MV-4-11 (cell line): ENCODE measurements around the gene GATB.

Experiments used
- DNase-seq: peaks from one replicate; lab custom pipeline; 2025; lab: John Stamatoyannopoulos, UW

GATB gene

DNA sequence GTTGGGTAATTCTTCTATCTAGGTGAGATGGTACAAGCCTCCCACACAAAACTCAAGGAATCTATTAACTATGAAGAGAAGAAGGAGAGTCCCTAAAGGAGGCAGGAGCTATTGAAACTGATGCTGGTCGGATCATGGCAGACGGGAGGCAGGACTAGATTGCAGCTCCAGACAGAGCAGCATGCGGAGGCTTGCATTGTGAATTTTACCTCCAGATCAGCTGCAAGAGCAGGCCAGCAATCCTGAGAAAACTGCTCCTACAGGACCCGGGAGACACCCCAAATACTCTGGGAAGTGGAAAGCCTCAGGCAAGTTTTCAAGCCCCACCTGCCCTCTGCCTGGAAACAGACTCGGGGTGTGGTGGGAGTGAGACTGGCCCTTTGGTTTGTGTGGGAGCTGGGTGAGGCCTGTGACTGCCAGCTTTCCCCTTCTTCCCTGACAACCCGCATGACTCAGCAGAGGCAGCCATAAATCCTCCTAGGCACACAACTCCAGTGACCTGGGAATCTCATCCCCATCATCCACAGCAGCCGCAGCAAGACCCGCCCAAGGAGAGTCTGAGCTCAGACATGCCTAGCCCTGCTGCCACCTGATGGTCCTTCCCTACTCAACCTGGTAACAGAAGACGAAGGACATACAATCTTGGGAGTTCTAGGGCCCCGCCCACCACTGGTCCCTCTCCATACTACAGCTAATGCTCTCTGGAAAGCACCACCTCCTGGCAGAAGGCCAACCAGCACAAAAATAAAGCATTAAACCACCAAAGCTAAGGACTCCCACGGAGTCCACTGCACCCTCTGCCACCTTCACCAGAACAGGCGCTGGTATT is 30.9 kb downstream of the GATB start:
- no peak for DNase-seq

DNA sequence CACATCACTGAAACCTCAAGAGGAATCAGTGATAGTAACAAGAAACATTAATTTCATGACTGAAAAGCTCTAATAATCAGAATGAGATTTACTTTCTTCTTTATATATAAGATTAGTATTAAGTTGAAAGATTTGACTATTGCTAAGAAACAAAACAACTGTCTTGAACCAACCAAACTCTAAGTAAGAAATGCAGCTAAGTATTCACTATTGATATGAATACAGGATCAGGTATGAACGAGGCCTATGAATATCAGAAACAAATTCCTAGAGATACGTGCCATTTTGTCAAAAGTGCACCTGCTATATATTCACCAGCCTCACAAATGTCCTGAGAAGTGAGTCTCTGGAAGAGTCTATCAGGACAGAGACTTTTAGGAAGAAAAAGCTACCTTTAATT is 32.1 kb downstream of the GATB start:
- DNase-seq = no peak

DNA sequence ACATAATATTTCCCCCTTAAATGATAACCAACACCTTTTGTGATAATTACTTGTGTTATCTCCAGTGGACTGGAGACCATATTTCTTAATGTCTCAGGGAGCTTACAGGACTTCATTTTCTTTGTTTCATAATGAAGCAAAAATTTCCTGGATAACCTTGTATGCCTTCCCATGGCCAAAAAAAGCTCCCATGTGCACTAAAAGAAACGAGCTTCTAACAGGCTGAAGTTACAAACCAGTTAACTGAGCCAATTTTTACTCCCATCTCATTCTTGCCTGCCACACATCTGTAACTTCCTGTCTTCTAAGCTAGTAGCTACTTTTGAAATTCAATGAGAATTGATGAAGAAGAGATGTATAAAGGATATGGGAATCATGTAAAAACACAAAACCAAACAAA is 32.8 kb downstream of the GATB start:
- DNase-seq = no peak

DNA sequence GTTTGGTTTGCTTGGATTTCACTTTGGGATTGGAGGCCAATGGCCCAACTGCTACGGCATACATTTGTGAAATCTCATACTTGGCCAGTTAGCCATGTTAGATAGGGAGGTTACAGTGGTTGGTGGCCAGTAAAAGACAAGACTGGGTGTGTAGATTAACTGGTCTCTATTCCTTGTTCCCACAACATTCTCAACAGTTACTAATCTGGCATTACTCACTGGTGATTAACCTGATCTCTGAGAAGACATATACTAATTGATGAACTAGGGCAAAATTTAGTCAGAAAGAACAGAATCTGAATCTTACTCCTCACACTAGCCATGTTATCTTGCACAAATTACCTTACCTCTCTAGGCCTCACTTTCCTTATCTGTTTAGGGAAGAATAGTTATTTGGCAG is 33.4 kb downstream of the GATB start:
- DNase-seq = no peak

DNA sequence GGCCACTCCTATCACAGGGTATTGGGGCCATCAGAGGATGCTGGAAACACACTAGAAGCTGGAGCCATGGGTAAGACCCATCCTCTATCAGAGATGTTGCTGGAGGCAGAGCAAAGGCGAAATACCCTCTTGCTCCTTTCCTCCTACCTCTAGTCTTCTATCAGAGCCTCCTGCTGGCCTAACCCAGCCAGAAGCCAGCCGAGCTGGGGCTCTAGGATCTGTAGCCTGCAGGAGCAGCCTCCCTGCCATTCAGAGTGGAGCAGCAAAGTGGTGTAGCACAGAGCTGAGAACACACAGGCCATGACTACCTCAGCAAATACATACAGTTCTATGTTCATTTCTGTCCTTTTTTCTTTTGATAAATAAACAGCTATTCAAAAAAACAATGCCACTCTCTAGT is 35.7 kb downstream of the GATB start:
- no peak for DNase-seq

DNA sequence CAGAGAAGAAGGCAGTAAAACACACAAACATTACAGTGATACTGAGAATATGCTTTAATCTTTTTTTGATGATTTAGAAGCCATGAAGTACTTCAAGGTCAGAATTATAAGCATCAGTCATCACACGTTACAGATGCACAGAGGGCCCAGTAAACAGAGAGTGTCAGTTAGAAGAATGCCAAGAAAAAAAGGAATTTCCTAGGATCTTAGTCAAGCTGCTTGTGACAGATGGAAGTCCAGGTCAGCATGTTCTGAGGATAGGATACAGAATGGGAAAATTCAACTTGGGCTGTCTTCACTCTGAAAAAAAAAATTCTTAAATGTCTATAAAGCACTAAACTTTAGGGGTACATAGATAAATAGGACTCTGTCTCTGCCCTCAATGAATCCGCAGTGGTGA is 38.9 kb downstream of the GATB start:
- no peak for DNase-seq

DNA sequence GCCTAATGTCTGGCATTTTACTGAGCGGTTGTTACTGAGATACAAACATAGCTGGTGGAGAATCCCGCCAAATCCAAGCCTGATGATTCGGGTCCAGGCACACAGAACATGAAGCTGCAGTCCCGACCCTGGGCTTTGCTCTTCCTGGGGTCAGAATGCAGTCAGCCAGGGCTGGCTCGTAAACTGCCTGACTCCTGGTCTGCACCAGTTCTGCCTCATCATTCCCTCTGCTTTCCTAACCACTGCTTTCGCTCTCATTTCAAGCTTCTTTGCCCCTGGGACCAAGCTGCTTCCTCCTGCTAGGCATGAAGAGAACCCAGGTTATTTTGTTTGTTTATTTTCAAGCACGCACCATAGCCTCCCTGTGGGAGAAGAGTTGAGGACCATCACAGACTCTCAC is 39.3 kb downstream of the GATB start:
- no peak for DNase-seq

DNA sequence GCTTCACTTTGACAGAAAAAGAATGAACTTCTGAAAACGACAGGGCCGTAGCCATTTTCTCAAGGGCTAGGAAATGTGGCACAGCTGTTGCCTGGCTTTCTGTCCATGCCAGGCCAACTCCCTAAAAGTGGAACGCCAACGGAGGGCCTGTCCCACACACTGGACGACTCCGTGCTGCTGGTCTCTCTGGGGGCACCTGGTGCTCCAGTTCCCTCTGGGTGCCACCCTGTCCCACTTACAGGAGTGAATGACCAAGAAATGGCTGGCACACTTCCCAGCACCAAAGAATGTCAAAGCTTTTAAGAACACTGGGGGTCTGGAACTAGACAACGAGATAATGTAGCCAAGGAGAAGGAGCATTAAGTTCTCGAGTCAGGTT is 40.9 kb downstream of the GATB start:
- no peak for DNase-seq

DNA sequence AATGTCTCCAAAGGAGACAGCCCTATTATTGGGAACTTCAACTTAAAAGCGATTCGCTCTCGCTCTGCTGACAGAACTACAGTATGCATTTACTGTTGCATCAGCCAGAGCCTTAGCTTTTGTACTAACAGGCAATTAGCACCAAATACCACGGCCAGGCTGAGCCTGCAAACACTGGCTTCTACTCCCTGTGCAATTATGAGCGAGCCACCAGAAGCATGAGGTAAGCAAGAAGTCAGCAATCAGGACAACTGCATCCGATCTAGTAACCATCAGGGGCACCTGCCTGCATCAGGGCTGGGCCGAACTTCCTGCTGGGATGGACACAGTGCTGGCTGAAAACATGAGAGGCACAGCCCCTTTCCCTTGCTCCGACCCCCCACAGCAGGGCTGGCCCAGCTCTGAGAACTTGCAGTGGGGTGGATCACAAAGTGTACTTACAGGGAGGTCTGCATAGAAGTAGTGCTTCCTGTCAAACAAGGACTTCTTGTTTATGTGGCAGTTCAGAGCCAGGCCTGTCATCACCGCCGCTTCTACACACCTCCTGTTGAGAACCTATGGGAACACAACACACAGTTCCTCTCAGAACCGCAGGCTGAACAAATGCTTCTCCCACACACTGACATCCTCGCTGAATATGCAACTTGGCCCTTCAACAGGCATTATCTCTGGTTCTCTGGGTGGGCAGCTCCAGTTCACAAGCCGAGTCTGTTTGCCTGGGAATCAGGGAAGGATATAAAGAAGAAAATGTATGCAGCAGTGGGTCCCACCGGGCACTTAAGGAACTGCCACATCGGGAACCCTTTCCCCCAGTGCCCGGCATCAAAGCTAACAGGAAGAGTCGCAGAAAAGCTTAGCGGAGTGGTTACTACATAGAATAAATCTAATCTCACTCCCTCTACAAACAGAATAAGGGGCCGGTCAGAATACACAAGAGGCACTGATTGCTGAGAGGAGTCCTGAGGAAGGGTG is 41.5 kb downstream of the GATB start:
- DNase-seq = no peak

DNA sequence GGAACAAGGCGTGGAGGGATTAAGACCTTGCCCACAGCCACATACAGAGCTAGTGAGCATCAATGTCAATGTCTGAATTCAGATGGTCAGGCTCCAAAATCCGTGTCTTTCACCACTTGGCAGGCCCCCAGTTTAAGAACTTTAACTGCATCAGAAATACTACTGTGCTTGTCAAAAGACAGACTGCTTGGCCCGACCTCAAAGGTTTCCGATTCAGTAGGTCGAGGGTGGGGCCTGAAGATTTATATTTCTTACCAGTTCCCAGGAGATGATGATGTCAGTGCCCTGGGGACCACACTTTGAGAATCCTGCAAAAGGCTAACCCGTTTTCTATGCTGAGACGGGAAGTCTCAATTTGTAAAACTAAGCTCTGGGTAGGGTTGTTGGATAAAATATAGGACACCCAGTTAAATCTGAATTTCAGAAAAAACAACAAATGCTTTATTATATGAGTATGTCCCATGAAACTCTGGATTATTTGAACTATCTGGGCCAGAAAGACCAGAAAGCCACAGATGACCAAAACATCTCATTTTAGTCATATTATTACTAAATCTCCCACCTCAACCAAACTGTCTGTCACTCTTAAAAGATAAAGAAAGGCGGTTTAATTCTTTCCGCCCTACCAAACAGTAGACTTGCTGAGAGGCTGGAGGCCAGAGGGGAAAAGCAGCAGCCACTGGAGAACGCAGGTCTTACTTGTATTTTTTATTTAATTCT is 42.7 kb downstream of the GATB start:
- DNase-seq = no peak

DNA sequence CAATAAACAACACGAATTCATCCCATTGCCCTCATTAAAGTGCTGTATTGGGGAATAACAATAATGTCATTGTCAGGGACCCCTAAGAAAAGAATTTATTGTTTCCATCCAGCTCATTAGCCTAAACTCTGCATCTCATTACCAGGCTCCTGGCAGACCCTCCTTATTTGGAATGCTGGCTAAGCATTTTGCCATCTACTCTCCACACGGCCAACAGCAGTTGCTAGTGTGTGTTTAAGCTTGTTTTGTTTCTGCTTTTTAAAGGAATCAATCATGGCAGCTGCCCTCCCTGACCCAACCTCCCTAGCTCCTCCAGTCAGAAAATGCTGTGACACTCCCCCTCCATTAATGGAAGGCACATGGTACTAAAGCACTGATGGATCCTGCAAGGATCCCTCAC is 43.5 kb downstream of the GATB start:
- no peak for DNase-seq

DNA sequence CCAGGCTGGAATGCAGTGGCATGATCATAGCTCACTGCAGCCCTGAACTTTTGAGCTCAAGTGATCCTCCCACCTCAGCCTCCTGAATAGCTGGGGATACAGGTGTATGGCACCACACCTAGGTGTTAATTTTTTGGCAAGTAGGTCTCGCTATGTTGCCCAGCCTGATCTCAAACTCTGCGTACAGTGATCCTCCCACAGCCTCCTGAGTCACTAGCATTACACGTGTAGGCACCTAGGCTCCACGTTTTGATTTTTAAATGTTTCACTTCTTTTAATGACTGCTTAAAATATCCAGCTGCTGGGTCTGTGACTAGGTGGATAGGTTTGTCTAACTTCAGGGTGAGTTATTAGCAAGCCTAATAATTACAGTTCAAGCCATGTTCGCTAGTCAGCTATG is 44.5 kb downstream of the GATB start:
- no peak for DNase-seq

DNA sequence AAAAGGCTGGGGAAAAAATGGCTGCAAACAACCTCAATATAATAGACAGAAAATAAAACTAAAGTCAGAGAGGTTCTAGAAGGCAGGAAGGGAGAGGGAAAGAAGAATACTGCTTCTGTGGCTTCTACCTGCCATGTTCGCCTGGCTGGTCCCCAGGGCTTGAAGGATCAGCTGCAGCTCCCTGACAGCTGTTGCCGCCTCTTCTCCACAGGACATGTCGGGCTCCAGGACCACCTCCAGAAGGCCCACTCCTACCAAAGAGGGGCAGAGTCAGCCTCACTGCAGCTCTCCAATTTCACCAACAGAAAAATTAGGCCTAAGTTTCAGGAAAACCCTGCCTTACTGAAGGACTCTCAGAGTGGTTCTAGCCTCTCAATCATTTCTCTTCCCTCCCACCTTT is 44.9 kb downstream of the GATB start:
- DNase-seq = no peak

DNA sequence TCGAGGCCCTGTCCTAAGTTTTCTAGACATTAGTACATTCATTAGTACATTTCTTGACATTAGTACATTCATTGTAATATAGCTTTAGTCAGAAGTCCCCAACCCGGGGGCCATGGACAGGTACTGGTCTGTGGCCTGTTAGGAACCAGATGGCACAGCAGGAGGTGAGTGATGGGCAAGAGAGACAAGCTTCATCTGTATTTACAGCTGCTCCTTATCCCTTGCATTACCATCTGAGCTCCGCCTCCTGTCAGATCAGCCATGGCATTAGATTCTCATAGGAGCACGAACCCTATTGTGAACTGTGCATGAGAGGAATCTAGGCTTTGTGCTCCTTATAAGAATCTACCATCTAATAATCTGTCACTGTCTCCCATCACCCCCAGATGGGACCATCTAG is 48.0 kb downstream of the GATB start:
- no peak for DNase-seq

DNA sequence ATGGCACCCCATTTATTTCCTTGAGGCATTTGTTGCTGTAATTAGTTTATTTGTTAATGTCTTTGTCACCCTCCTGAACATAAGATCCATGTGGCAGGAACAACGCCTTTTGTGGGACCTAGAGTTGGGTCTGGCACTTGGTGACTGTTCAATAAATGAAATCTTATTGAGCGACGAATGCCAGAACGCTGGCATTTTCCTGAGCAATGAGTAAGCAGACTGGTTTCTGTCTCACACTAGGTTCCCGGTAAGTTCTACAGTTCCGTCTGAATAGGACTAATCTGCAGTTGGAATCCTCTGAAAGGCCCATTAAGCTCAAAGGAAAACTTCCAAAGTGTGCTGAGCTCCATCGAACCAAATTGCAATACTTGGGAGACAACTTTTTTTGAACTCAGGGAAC is 49.2 kb downstream of the GATB start:
- DNase-seq = no peak

DNA sequence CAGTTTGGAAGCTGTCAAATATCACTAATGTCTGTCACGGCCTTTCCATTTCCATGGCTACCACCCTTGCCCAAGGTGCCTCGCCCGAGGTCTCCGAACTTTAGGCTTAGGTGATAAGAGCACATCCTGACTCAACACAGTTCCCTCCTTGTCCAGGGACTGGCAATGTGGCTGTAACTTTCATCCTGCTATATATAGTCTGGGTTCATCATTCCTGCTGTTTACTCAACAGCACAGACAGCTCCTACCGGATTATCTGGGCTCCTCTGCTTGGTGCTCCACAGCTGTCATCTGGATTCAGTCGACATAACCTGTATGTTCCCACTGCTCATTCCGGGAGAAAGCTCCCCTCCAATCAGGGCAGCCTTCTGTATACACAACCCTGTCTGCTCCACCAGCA is 51.2 kb downstream of the GATB start:
- no peak for DNase-seq

DNA sequence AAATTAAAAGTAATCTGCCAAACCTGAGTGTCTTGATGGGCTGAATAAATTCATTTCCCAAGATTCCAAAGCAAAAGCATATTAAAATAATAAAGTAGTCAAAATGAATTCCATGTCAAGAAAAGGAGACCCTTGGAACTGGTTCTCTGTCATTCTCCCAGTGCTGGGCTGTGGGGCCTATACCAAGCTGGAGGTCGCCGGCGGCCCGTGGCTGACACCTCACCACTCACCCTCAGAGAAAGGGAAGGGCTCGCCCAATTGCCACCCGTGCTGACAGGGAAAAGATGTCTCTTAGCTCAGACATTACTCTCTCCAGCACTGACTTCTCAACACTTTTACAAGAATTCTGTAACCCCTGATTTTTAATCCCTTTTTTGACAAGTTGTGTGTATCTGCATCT is 51.7 kb downstream of the GATB start:
- DNase-seq = no peak

DNA sequence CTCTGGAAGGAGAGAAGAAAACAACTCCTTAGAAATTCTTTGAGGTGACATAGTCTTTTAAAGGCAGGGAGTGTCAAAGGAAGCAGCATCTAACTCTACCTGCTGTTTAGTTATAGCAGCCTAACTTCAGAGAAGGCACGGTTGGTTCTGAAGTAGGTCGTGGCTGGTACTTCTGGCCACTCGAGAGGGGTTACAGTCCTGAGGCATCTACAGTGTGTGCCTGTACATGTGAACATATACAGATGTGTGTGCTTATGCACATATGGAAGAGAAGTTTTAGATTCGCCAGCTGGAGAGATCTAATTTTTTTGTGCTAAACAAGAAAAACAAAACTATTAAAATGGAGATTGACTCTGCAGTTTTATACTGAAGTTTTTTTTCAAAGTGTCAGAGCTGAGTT is 52.7 kb downstream of the GATB start:
- no peak for DNase-seq

DNA sequence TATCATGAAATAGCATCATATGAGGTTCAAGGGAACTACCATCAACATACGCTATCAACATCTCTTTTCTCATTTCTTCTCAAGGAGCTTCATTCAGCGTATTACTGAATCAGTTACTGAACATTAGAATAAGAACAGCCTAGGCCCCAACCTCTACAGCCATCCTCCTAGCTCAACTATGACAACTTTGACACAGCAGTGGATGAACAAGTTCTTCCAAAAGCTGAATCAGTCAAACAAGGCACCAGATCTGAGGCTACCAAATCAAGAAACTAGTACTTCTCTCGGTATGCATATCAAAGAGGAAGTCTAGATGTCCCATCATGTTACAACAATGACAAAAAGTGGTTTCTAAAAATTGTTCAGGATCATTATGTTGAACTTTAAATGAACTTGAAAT is 57.4 kb downstream of the GATB start:
- DNase-seq = peak; percentile 31

DNA sequence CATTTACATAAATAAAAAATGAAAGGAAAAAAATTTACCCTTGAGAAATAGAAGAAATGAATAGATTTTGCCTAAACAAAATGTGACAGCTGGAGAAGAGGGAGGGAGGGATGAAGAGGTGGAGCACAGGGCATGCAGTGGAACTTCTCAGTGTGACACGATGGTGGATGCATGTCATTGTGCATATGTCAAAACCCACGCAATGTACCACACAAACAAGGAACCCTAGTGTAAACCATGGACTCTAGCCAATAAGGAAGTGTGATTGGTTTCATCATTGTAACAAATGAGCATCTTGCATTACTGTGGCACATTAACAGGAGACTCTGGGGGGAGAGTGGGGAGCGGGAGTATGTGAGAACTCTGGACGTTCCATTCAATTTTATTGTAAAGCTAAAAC is 58.6 kb downstream of the GATB start:
- DNase-seq = peak; percentile 68

DNA sequence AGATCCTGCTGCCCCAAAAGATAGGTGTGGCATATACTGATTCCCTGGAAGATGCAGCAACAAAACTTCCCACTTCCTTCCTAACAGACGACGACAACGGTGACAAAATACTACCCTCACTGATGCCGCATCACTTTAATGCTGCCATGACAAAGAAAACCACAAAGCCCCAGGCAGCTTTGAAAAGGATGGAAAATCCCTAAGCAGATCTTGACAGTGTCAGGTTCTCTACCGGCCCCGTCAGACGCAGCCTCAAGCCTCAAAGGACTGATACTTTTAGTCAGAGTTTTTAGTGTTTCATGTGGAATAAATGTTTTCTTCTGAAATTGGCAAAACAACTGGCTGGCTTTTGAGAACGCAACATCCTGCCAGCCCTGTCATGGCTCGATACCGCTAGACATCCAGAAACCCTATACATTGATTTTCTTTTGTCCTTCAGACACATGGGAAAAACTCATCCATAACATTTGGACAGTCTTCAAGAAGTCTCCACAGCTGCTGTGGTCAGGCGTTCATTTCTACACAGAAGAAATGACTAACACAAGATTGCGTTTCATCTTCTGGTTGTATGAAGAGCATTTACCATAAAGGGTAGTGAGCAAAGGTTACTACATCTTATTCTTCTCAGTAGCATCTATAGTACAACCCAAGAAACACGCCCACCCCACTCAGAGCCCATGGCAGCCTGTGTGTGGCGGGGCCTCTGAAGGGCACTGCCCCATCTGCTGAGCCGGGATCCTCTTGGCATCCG is 60.1 kb downstream of the GATB start:
- DNase-seq = peak; percentile 26

DNA sequence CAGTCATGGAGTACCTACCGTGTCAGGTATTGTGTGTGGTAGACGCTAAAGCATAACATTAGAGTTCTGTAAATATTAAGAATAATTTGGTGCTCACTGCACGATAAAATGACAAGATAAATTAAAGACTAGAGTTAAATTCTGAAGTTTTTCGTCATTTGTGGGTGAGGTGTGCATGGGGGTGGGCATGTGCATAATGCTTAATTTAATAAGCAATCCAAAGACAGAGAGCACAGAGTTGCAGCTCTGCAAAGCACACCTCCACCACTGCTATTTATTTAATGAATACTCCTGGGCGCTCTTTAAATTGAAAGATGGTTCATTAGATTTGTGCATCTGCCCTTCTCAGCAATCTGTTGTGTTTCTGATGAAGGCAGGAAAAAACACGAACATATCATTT is 62.6 kb downstream of the GATB start:
- no peak for DNase-seq
